Progenitor cell of endocrine pancreas (in vitro differentiated cells): Measurements from ENCODE around the gene CEP41. TPM values are rescaled to one million over a fixed set of nuclear protein-coding genes. Genes with fewer than 3 reads are reported as not detected.

ENCODE experiments used
- DNase-seq: peaks from one replicate; pipeline ENCODE4 v3.0.0; 2021; ENCODE audit warnings: low spot score; ENCODE audit not compliant: unreplicated experiment
- H3K27ac Mint-ChIP-seq: 2 replicates; pipeline ENCODE4 v1.8.0; 2021; ENCODE audit warnings: mild to moderate bottlenecking, moderate library complexity, mixed read lengths
- H3K27me3 Mint-ChIP-seq: 2 replicates; pipeline ENCODE4 v1.8.0; 2021; ENCODE audit warnings: mixed read lengths
- H3K36me3 Mint-ChIP-seq: 2 replicates; pipeline ENCODE4 v1.8.0; 2022; ENCODE audit warnings: mixed read lengths; ENCODE audit not compliant: insufficient read depth
- H3K4me1 Mint-ChIP-seq: 2 replicates; pipeline ENCODE4 v1.8.0; 2021; ENCODE audit warnings: low read depth, mixed read lengths
- H3K4me3 Mint-ChIP-seq: 2 replicates; pipeline ENCODE4 v1.8.0; 2021; ENCODE audit warnings: low read depth, mild to moderate bottlenecking, moderate library complexity, mixed read lengths
- H3K9me3 Mint-ChIP-seq: 2 replicates; pipeline ENCODE4 v1.8.0; 2021; ENCODE audit warnings: low read depth, mixed read lengths
- CTCF ChIP-seq: fragments of 200-600 bp; sonication (generic); IDR thresholded peaks from one replicate; pipeline ENCODE4 v1.5.0; 2021; ENCODE audit warnings: antibody characterized with exemption, mild to moderate bottlenecking; ENCODE audit not compliant: unreplicated experiment
- total RNA-seq: library from RNA; stranded (reverse); gene quantifications from 2 replicates; pipeline ENCODE4 v1.2.1, GENCODE V29; 2021

The CEP41 gene
- total RNA-seq, 1 donor from 2014 or later, result 31.8 TPM

- H3K9me3 Mint-ChIP-seq, result no peaks in the 10 kb centered on the region
These were observed 88.4 kb downstream of the CEP41 start for GRCh38 chr7:130352194-130353074.

DNA sequence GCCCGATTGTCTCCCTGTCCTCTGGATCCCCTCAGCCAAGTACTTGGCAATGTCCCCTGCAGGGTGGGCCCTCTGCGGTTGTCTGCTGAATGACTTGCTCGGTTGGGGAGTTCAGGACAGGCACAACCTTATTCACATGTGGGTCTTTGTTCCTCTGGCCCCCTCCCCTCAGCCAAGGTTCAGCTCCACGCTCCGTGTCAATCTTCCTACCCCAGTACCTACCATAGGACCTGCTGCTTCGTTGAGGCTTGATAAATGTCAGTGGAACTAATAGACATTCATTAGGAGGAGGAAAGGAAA lies 89.1 kb downstream of the CEP41 start:
- peaks cover 2% of the 10 kb centered on the region for H3K27me3 Mint-ChIP-seq
- no peak overlapping the region for H3K27ac Mint-ChIP-seq
- H3K4me1 Mint-ChIP-seq, result peaks cover 29% of the 10 kb centered on the region
- H3K9me3 Mint-ChIP-seq, result no peaks in the 10 kb centered on the region
- DNase-seq, result no peak
- no peak overlapping the region for H3K4me3 Mint-ChIP-seq
- TF ChIP-seq CTCF, result no peak
- H3K36me3 Mint-ChIP-seq, result no peaks in the 10 kb centered on the region

More at GRCh38 chr7:130352194-130353074, 88.4 kb downstream of the CEP41 start:
- DNase-seq, result no peak
- Mint-ChIP-seq H3K4me1 (peaks cover 29% of the 10 kb centered on the region), H3K27ac (no peak overlapping the region), H3K27me3 (peaks cover 2% of the 10 kb centered on the region), H3K36me3 (no peaks in the 10 kb centered on the region), H3K4me3 (no peak overlapping the region)
- TF ChIP-seq CTCF, result no peak

- H3K27me3 Mint-ChIP-seq, result peaks cover 2% of the 10 kb centered on the region
- H3K27ac Mint-ChIP-seq, result peak overlapping the region; percentile 55
- H3K9me3 Mint-ChIP-seq, result no peaks in the 10 kb centered on the region
- DNase-seq, result no peak
- peaks cover 23% of the 10 kb centered on the region for H3K4me1 Mint-ChIP-seq
- H3K4me3 Mint-ChIP-seq, result no peak overlapping the region
- no peak for TF ChIP-seq CTCF
- no peaks in the 10 kb centered on the region for H3K36me3 Mint-ChIP-seq
These were observed 89.6 kb downstream of the CEP41 start for GRCh38 chr7:130350945-130351790.

DNA sequence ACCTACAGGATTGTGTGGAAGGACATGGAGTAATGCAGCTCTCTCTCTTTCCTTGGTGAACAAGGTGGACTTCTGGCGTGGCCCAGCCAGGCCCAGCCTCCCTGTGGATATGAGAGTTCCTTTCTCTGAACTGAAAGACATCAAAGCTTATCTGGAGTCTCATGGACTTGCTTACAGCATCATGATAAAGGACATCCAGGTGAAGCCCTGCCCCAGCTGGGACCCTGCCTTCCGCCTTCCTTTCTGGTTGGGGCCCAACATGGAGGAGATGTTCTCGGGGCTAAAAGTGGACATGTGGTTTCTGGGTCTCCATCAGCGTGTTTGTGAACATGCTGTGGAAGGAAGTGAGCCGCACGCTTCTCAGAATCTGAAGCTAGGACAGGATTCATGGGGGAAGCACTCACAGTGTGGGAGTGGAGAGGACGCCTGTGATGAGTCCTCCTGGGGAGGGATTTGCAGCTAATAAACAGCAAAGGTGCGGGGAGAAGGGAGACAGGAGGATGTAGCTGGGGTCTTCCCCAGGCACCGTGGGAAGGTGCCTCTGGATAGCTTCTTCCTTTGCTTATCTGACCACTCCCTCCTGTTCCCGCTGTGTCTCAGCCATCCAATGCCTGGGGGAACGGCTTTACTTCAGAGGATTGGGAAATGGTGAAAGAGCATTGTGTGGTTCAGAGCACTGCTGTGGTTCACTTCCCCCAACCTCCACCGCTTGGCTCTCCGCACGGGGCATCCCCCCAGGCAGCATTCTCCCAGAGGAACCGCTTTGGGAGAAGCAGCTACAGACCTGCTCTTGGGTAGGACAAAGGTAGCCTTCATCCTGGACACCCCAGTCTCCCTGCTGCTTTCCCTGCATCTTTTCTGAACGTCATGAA lies 90.7 kb downstream of the CEP41 start:
- DNase-seq, result no peak
- TF ChIP-seq CTCF, result no peak
- H3K27me3 Mint-ChIP-seq, result peaks cover 2% of the 10 kb centered on the region
- H3K9me3 Mint-ChIP-seq, result no peaks in the 10 kb centered on the region
- no peaks in the 10 kb centered on the region for H3K36me3 Mint-ChIP-seq
- H3K27ac Mint-ChIP-seq, result peak overlapping the region; percentile 20
- no peak overlapping the region for H3K4me3 Mint-ChIP-seq
- peaks cover 21% of the 10 kb centered on the region for H3K4me1 Mint-ChIP-seq

DNA sequence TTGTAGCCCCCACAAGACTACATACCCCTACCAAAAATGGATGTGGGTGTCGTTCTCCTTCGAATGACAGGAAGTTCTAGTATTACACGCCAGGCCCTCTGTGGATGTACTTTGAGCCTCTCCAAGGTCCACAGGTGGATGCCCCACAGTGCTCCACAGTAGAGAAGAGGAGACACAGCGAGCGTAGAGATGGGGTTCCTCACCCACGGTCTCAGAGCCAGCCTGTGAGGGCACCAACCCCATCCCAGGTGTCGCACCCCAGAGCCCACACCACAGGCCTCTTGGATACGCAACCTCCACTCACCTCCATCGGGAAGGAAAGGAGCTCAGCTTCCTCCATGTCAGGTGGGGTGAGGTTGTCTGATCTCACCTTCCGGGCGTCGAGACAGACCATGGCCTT lies 93.9 kb downstream of the CEP41 start:
- Mint-ChIP-seq H3K27me3 (peaks cover 2% of the 10 kb centered on the region), H3K27ac (no peak overlapping the region), H3K4me1 (peaks cover 23% of the 10 kb centered on the region), H3K9me3 (no peaks in the 10 kb centered on the region), H3K4me3 (no peak overlapping the region), H3K36me3 (no peaks in the 10 kb centered on the region)
- no peak for DNase-seq
- no peak for TF ChIP-seq CTCF
